Coronary artery (tissue), 2 donors: ENCODE results near the gene PSORS1C2.

Experiments
- DNase-seq: peaks from one replicate; pipeline ENCODE4 v3.0.0-alpha.2; 2017; ENCODE audit warnings: low spot score
- H3K27ac ChIP-seq, 2 donors: fragments of 200-600 bp; sonication (generic); one replicate each; pipeline ENCODE4 v1.5.1; 2016 to 2019
- H3K4me3 ChIP-seq: fragments of 200-600 bp; sonication (generic); 2 replicates; pipeline ENCODE4 v1.5.1; 2016; ENCODE audit warnings: mild to moderate bottlenecking, moderate library complexity
- CTCF ChIP-seq: fragments of 200-600 bp; sonication (generic); IDR thresholded peaks from one replicate; pipeline ENCODE4 v1.5.1; 2019; ENCODE audit warnings: antibody characterized with exemption

The PSORS1C2 gene

DNA sequence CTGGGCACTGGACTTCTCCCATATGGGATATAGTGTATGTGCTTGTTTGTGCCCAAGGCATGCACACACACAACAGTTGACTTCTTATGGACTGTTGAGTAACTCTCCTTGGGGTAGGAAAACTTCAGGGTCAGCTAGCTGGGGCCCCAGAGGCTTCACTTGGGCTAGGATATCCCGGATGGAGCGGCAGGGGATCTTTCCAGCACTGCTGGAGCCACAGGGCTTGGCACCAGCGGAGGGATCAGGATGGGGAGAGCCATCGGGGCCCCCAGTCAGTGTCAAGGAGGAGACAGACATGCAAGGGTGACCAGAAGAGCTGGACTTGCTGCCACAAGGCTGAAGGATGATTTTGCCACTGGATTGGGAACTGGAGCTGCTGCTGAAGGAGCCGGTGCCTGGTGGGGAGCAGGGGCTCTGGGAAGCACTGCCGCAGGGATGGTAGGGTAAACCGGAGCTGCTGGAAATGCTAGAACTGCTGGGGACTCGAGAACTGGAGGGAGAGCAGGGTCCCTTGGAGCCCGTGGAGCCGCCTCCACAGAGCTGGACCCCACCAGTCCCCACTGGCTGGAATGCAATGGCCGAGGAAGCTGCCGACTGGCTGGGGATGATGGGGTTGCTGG, 22.8 kb downstream of the PSORS1C2 start:
- no peak for TF ChIP-seq CTCF
- H3K4me3 ChIP-seq = no peak overlapping the region
- peak overlapping the region in 1 of 2 donors; percentile 11 for H3K27ac ChIP-seq
- DNase-seq = no peak

DNA sequence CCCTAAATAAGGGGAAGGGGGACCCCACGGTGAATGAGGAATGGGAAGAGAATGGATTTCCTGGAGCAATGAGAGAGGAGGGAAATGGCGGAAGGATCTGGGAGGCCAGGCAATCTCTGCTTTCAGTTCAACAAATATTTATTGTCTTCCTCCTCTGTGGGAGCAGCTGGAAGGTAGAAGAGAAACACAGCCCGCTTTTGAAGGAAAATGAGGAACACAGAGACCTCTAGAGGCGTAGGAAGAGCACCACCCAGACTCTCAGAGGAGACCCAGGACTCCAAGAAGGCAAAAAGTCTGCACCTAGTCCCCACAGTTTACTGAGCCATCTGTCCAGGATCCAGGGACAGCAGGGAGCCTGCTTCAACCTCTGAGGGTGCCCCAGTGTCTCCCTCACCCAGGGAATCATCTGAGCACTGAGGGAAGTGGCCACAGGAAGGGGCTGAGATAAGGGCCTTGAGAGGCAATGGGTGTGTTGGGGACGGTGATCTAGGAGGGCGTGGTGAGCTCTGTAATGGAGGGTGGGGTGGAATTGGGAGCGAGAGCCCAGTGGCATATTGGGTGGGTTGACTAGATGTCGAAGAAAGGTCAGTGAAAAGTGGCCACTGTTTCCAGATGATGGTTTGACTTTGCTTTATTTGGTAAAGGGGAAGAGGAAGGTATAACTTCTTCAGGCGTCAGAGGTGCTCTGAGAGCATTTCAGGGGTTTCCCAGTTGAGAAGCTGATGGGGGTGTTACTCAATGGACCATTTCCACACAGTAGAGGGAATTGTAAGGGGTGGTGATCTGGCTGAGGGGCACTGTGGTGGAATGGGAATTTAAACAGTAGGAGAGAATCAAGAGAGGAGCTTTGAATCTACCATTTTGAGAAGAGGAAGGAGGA, 23.7 kb downstream of the PSORS1C2 start:
- H3K4me3 ChIP-seq = peak overlapping the region; percentile 41
- DNase-seq = no peak
- peak overlapping the region in 1 of 2 donors; percentile 47 for H3K27ac ChIP-seq
- TF ChIP-seq CTCF = no peak

- DNase-seq = no peak
- no peak for TF ChIP-seq CTCF
- peak within 1 kb of the TSS; percentile 41 for H3K4me3 ChIP-seq
- H3K27ac ChIP-seq = peak within 1 kb of the TSS in 1 of 2 donors; percentile 47
Observed at GRCh38 chr6:31114541-31114878, 24.4 kb downstream of the PSORS1C2 start, which contains the start of gene PSORS1C1. PSORS1C1 (plus strand) TSS chr6:31114800; CDS start chr6:31129633, 14,833 bp downstream.

GRCh38 chr6:31113861-31114540, 24.9 kb downstream of the PSORS1C2 start:
- TF ChIP-seq CTCF = no peak
- H3K4me3 ChIP-seq = no peak overlapping the region
- DNase-seq = no peak
- H3K27ac ChIP-seq = peak overlapping the region in 1 of 2 donors; percentile 47

DNA sequence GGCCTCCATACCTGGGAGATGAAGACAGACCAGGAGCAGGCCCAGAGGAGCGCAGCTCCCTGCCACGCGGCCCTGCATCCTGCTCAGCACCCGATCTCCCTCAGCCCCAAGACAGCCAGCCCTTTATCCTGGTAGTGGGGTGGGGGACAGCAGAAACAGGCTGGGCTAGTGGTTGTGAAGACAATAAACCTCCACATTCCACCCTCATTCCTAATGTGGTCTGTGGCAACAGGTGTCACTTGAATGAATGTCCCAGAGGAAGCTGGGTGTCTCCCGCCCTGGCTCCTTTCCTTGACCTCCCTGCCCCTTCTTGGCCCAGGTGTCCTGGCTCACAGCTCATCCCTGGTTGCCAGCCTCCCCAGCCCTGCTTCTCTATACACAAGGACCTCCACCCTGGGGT, 26.4 kb downstream of the PSORS1C2 start, which contains the start of gene C6orf15:
Gene C6orf15 (minus strand): TSS at position 98 of the 400 bp plus-strand sequence. CDS start 20 bp downstream, at position 78.
- no peak for DNase-seq
- TF ChIP-seq CTCF = no peak
- Histone ChIP-seq H3K27ac (no peak within 1 kb of the TSS), H3K4me3 (no peak within 1 kb of the TSS)

DNA sequence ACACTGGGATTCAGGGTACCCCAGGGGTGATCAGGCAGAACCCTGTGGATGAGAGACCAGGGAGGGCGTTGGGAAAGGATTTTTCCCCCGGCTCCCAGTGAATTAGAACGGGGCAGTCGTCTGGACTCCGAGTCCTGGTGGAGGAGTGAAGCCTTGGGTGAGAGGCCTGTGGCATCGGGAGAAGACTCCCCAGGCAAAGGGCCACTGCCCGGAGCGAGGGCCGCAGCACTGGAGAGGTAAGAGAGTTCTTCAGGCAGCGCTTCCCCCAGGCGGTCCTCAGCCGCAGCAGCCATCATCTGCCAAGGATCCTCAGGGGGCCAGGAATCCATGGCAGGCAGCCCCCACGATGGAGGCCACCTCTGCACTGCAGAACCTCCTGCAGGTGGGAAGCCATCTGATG, 27.2 kb downstream of the PSORS1C2 start:
- DNase-seq = no peak
- TF ChIP-seq CTCF = no peak
- Histone ChIP-seq H3K4me3 (no peak overlapping the region), H3K27ac (no peak overlapping the region)
